ENCODE data around the gene OAS1.

DNA sequence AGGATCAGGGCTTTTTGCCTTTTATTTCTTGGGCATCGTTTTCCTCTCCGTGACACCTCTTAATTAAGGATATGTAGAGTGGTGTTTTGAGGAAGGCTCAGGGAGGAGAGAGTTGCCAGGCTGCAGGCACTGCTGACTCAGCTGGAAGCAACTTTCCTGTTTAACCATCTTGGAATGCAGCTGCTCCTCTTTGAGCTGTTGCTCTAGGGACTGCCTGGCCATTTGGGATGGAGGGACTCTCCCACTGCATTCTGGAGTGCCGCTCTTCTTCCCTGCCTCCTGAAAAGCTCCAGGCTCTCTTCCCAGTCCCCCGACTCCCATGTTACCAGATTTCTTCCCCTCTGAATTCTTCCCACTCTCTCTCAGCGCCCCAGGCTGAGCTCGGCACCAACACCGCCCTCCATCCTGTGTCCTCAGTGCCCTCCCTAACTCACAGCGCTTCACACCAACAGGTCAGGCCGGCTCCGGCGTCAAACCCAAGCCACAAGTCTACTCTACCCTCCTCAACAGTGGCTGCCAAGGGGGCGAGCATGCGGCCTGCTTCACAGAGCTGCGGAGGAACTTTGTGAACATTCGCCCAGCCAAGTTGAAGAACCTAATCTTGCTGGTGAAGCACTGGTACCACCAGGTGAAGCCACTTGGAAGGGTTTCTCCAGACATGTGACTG, 37.4 kb downstream of the OAS1 start:
- TF ChIP-seq SMC3 (conservative IDR thresholded peaks at IDR 0.05; ENCODE audit: insufficient read depth, low read depth, low read length) (no peak), CREB1 (IDR thresholded peaks at IDR 0.05) (no peak), CREB1 (CRISPR knock-in tag; IDR thresholded peaks at IDR 0.05) (no peak), SP1 (CRISPR knock-in tag; IDR thresholded peaks at IDR 0.05) (no peak), SPI1 (IDR thresholded peaks at IDR 0.05; ENCODE audit: borderline replicate concordance, low read depth, low read length) (no peak), KLF16 (IDR thresholded peaks at IDR 0.05) (no peak), EZH2 (IDR thresholded peaks at IDR 0.05; ENCODE audit: borderline replicate concordance, low read depth, low read length) (no peak), POLR2A (conservative IDR thresholded peaks at IDR 0.05) (no peak), SMARCC2 (IDR thresholded peaks at IDR 0.05; ENCODE audit: low read depth) (no peak), NONO (IDR thresholded peaks at IDR 0.05; ENCODE audit: low read depth in 2 of 2, low read length in 1 of 2) (no peak), TEAD1 (CRISPR knock-in tag; IDR thresholded peaks at IDR 0.05) (no peak), KDM5B (IDR thresholded peaks at IDR 0.05; ENCODE audit: insufficient replicate concordance, low read depth, low read length) (no peak), NFIC (IDR thresholded peaks at IDR 0.05) (no peak)
- TF ChIP-seq, protein P1, sequence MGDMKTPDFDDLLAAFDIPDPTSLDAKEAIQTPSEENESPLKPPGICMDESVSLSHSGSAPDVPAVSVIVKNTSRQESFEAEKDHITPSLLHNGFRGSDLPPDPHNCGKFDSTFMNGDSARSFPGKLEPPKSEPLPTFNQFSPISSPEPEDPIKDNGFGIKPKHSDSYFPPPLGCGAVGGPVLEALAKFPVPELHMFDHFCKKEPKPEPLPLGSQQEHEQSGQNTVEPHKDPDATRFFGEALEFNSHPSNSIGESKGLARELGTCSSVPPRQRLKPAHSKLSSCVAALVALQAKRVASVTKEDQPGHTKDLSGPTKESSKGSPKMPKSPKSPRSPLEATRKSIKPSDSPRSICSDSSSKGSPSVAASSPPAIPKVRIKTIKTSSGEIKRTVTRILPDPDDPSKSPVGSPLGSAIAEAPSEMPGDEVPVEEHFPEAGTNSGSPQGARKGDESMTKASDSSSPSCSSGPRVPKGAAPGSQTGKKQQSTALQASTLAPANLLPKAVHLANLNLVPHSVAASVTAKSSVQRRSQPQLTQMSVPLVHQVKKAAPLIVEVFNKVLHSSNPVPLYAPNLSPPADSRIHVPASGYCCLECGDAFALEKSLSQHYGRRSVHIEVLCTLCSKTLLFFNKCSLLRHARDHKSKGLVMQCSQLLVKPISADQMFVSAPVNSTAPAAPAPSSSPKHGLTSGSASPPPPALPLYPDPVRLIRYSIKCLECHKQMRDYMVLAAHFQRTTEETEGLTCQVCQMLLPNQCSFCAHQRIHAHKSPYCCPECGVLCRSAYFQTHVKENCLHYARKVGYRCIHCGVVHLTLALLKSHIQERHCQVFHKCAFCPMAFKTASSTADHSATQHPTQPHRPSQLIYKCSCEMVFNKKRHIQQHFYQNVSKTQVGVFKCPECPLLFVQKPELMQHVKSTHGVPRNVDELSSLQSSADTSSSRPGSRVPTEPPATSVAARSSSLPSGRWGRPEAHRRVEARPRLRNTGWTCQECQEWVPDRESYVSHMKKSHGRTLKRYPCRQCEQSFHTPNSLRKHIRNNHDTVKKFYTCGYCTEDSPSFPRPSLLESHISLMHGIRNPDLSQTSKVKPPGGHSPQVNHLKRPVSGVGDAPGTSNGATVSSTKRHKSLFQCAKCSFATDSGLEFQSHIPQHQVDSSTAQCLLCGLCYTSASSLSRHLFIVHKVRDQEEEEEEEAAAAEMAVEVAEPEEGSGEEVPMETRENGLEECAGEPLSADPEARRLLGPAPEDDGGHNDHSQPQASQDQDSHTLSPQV (IDR thresholded peaks at IDR 0.05) = no peak
